Cardiac atrium fibroblast (primary cell): ENCODE measurements around the gene DDAH1. TPM values are rescaled to one million over a fixed set of nuclear protein-coding genes. Genes with fewer than 3 reads are reported as not detected.

Experiments
- total RNA-seq: library from RNA; depleted of rRNA; stranded (reverse); fragments of >200 nt; gene quantifications from 2 replicates; pipeline ENCODE4 v1.2.3, GENCODE V29; 2015

DDAH1 gene
- 82.6 and 83.8 TPM in 2 replicates for total RNA-seq

DNA sequence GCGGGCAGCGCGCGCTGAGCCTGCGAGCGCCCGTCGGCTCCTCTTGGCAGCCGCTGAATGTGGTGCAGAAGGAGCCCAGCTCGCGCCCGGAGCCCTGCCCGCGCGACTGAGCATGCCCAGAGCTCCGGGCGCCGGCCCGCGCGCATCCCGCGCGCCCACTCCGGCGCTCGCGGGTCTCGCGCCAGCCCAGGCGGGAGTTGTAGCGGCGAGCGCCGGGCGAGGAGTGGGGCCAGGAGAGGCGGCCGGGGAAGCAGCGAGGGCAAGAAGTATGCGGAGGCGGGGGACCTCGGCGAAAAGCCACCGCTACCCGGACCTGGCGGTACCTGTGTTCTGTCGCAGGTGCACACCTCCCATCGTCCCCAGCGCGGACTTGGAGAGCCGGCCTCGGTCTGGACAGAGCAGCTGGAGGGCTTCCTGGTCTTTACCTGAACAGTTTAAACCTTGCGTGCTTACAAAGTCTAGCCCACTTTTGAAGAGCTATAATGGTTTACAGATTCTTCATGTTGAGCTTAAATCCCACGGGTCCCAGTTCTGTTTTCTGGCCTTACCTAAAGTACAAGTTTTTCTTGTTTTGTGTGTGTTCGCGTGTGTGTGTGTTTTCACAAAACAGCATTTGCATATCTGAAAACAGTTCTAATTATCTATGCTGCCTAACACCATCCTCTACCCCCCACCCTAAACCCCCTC is at the start of gene DDAH1:
DDAH1 (minus strand) TSS at position 61 of the 687 bp plus-strand sequence. CDS start 114 bp downstream, outside the sequence.

DNA sequence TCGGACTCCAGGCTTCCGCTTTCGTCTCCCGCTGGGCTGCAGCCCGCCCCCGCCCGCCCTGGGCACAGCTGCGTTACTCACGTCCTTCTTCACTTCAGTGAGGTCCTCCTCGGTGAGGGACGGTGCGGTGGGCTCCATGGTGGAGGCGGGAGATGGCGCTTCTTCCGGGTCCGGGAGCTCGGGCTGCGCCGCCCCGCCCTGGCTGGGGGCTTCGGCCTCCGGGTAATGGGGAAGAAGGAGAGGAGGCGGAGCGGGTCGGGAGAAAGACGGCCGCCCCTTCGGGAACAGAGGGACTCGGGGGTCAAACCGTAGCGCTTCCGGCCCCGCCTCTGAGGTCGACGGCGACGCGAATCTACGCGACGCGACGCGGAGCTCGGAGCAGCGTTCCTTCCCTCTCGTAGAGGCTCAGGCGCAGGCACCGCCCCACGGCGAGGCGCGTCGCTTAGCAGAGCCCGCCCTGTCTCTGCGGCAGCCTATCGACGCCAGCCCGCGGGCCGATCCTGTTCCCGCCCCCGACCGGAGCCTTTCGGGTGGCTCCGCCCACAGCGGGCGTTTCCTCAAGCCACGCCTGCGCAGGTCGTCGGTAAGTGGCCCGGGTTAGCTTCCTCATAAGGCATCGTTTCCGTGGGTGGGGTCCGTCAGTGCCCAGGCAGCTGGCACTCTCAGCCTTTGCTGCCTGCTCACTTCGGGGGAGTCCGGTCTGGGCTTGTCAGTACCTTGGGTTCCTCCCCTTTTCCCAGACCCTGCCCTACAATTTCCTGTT is 188.6 kb downstream of the DDAH1 start, which contains the start of gene BCL10:
BCL10 (minus strand) TSS at position 418 of the 763 bp plus-strand sequence; CDS start at position 138, 280 bp downstream.

Other genes with a start within 250 kb of the DDAH1 start
- gene C1orf52, start 205.5 kb downstream of the DDAH1 start, total RNA-seq: 13.0 and 17.8 TPM in 2 replicates
- 20.9 and 23.1 TPM in 2 replicates for gene BCL10, start 188.5 kb downstream of the DDAH1 start, total RNA-seq
- 215 and 318 TPM in 2 replicates for gene CCN1, start 115.6 kb upstream of the DDAH1 start, total RNA-seq
- 12.2 and 12.3 TPM in 2 replicates for gene ZNHIT6, start 243.3 kb upstream of the DDAH1 start, total RNA-seq